HG02943 (cell line): ENCODE measurements around the gene RXRB.

Source experiments
- ATAC-seq: cut with Tn5 transposase; IDR thresholded peaks from one replicate; pipeline ENCODE4 v1.9.1; 2021; ENCODE audit warnings: mild to moderate bottlenecking, low read depth, moderate library complexity; ENCODE audit not compliant: unreplicated experiment

Gene RXRB

DNA sequence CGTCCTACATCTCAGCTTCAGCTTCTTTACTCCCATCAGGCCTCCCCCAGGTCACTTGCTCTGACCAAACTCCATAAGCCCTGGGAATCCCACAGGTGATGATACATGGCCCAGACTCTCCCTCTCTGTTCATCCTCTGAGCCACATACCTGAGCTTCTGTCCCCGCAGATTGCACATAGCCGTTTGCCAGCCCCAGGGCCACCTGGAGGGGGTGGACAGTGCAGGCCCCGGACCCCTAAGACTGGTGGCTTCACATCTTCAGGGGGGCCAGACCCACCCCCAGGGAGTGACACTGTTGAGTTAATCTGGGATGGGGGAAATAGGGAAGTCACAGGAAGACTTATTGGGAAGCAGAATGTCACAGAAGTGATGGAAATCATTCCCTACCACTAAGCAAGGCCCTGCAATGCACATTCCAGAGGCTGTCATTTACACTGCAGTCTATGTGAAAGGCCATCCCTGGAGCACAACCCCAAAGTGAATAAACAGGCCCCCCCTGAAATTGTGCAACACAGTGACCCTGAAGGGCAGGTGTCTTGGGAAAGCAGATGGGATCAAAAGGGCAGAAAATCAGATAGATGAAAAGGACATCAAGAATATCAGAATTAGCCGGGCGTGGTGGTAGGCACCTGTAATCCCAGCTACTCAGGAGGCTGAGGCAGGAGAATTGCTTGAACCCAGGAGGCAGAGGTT is 2.2 kb downstream of the RXRB start:
- ATAC-seq, result no peak

DNA sequence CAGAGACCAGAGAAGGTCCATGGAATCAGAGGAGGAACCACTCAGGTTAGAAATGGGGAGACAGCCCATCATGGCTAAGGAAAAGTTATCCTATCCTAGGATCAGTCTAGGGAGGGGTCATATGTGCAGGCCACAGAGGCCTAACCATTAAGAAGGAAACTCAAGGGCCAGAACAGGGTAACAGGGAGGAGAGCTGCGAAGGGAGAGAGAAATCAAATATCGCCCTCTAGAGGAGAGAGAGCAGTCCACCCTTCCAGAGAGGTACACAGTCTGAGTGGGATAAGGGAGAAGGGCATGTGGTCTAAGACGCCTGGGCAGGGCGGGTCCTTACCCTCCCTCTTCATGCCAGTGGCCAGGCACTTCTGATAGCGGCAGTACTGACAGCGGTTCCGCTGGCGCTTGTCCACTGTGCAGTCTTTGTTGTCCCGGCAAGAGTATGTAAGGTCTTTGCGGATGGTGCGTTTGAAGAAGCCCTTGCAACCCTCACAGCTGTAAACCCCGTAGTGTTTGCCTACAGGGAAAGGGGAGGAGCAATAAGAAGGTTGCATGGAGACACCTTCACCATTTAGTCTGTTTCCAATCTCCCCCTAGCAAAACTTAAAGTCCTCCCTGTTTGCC is 2.9 kb downstream of the RXRB start:
- no peak for ATAC-seq

DNA sequence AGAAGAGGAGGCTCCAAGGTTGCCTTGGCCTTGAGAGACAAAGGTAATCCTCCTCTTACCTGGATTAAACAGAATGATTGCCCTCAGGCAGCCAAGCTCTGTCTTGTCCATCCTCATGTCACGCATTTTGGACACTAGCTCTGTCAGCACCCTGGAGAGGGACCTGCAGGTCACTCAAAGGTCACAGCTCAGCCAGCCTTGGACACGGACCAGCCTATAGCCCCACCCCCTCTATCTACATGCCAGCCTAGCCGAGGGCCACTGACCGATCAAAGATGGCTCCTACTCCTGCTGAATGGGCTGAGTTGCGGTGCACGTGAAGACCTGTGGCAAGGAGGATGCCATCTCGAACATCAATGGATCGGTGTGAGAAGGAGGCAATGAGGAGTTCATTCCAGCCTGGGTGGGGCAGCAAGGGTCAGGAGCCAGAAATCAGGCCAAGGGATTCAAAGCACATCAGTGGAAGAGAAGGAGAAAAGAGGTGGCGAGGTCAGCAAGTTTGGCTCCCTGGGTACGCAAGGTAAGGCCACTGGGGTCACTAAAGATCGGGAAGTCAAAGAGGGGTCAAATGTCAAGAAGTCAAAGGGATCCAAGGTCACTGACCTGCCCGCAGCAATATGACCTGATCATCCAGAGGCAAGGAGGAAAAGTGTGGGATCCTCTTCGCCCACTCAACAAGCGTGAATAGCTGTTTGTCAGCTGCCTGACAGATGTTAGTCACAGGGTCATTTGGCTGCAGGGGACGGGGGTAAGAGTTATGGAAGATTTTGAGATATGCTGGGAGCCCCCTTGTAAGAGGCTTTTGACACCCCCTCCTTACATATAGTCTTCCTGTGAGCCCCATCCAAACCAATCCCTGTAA is 4.9 kb downstream of the RXRB start:
- no peak for ATAC-seq

- no peak for ATAC-seq
These were observed 6.0 kb downstream of the RXRB start for GRCh38 chr6:33194431-33194979.

DNA sequence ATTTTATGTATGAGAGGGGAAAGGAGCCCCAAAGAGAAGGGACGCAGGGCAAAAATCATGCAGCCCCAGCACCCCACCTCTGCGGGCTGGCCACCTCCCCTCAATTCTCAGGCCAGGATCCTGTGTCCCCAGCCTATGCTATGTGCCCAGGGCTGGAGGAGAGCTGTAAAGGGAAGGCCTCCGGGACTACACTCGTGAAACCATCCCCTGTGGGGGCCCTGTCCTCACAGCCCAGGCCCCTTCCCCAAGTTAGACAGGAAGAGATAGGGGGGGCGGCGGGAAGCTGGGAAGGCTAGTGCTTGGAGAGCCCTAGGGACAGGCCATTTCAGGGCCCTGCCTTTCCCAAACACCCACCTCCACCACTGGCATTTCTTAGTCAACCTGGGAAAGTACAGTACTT is 6.8 kb downstream of the RXRB start:
- no peak for ATAC-seq

DNA sequence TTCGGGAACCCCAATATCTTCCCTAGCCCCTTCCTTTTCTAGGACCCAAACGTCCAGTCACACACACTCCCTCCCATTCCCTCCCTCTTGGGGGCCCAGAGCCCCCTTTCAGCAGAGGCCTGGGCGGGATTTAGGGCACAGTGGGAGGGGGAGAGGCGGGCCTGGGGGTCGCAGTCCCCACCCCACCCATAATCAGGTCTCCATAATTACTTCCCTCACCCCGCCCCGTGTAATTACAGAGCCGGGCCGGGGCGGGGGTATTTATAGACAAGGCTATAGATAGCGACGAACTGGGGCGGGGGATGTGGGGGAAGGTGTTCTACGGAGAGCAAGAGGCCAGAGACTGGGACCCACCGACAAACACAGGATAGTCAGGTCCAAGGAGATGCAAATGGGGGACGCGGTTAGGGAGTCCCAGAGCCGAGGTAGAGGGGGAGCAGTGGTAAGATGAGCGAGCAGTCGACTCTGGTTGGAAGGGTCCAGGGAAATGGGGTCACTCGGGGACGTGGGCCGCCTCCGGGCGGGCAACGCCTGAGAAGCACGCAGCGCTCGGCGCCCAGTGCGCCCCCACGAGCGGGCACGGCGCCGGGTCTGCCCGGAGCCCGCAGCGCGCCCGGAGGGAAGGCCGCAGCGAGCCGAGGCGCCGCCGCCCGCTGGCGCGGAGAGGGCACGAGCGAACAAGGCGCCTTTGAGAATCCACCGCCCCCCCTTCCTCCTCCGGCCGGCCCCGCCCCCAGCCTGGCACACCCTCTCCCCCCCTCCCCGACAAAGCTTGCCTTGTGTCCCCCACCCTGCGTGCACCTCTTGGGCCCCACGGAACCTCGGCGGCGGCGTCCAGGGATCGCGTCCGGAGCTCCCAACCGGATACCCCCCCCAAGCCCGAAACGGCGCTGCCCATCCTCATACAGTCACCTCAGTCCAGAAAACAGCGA is 7.5 kb downstream of the RXRB start:
- no peak for ATAC-seq

- no peak for ATAC-seq
These were observed 8.3 kb downstream of the RXRB start, which contains the start of gene COL11A2 for GRCh38 chr6:33192105-33192646. Gene COL11A2 (minus strand): TSS chr6:33192467. CDS start chr6:33192240, 227 bp downstream.

DNA sequence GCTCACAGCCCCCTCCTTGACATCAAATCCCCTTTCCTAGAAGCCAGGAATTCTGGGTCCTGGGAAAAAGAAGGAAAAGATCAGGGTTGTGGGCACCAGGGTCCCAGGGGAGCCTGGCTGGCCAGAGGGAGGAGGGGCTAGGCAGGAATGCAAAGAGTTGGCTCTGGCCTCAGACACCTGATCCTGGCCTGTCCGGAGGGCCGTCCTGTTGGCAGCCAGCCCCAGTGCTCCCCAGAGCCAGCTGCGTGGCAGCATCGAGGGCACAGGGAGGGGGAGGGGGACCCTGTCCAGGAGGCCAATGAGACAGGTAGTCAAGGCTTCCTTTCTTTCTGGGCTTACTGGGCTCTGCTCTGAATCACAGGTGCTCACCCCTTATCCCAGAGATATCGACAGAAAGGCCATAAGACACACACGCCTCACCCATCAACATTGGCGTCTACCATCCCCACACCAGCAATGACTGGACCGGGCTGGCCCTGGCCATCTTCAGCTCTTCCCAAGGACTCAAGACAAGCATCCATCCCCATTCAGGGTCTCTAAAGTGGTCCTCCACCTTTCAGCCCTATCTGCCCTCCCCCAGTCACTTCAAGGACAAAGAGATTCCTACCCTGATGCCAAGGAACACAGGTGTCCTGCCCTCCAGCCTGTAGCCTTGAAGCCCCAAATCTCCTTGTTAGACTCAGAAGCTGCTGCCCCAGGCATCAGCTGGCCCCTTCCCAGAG is 8.9 kb downstream of the RXRB start:
- no peak for ATAC-seq

DNA sequence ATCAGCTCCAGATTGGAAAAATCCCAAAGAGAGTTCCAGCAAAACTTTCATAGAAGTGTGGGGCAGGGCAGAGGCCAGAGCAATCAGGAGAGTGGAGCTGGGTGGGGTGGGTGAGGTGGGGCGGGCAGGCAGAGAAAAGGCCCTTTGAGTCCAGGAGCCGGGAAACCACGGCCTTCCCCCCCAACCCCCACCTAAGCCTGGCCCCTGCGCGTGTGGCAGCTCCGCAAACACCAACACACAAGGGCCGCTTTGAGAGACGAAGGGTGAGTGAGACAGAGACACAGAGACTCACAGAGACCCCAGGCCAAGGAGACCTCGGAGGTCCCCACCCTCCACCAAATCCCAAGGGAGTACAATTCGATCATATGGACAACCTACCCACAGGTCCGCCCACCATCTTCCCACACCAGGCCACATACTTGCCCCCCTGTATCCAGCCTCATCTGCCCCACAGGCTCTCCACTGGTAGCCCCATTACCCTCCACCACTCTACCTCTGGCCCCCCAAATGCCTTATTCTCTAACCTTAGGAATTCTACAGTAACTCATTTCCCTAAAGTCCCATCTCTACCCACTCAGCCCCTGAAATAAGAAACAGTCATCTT is 9.9 kb downstream of the RXRB start:
- no peak for ATAC-seq

DNA sequence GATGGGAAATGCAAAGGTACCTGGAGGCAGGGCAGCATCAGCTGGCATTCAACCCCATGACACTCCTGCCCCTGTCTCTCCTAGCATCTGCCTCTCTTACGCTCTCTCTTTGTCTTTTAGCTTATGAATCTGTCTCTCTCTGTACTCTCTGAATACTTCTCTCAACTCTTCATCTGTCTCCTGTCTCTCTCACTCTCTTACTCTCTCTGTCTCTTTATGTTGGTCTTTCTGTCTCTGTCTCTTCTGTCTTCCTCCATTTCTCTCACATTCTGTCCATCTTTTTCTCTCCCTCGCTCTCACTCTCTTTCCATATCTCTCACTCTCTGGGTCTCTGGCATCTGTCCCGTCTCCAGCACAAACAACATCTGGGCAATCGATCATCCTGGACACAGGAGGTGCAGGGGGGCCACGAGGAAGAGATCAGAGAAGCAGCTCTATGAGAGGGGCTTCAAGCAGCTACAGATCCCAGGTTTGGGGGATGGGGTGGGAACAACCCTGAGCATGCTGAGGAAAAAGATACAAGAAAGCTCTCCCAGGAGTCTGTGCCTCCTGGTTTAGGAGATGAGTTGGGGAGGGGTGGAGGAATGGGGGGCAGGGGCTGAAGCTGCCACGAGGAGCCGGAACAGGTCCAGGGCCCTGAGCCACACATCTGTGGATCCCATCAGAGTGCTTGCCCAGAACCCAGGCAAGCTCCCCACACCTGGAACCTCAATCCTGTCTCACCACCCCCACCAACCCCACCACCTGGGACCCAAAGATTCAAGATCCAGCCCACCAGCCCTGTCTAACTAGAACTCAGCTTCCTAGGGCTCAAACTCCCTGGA is 10.6 kb downstream of the RXRB start:
- ATAC-seq, result no peak

GRCh38 chr6:33189164-33189563 is 11.3 kb downstream of the RXRB start:
- ATAC-seq, result no peak

DNA sequence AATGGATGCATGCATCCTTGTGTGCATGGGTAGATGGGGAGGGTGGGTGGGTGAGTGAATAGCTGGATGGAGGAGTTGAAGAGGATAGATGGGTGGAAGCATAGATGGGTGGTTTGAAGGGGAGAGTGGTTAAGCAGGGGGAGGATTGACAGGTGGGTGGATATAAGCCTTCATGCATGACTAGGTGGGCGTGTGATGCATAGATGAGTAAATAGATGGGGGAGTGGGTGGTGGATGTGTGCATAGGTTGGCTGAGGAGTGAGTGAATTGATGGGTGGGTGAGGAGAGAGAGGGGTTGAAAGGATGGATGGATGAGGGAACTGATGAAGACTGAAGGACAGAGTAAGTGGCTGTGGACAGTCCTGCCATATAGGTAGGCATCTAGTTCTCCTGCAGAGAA is 12.7 kb downstream of the RXRB start:
- no peak for ATAC-seq

DNA sequence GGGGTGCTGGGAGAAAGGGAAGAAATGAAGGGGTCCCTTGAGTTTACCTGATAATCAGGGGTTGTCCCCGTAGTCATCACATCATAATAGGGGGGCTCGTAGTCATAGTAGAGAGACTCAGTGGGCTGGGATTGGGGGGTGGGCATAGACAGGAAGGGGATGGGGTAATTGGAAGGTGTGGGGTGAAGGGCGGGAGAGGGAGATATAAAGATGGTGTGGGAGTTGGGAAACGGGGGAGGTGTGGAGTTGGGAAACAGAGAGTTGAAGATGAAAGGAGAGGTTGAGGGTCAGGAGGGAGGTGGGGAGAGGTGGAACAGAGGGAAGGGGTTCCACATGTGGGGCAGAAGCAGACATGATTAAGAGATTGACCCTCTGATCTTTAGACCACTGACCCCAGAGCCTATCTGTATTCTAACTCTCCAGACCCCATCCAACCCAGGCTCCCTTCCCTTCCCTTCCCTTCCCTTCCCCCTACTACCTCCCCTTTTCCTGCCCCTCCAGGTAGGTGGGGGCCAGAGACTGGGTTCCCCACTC is 14.7 kb downstream of the RXRB start:
- ATAC-seq, result no peak

DNA sequence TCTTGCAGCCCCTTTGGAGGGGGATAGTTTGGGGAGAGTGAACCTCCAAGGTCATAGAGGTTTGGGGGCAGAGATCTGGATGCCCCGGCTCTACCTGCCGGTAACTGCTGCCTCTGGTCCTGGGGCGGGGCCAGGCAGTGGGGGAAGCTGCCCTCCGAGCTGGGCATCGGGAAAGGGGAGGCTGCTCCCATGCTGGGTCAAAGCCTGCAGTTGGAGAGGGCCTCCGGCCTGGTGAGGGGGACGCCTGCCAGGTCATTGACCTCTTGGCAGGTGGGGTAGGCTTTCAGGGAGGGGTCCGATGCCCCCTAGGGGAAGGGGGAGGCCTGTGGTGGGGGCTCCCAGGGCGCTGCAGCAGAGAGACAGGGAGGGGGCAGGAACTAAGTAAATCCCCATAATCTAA is 15.3 kb downstream of the RXRB start:
- ATAC-seq, result no peak

GRCh38 chr6:33183071-33183683 is 17.3 kb downstream of the RXRB start:
- no peak for ATAC-seq

DNA sequence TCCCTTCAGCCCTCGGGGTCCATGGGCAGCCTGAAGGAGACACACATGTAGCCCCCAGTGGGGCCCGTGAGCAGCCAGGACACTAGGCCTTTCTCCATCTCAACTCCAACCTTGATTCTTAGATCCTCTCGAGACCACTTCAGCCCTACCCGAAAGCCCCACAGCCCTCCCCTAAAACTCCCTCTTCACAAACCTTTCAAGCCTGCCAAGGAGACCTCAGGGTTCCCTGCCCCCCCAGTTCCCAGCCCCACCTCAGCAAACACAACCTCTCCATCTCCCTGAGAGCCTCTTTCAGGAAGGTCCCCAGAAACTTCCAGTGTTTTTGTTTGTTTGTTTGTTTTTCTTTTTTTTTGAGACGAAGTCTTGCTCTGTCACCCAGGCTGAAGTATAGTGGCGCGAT is 19.3 kb downstream of the RXRB start:
- no peak for ATAC-seq

GRCh38 chr6:33178755-33179475 is 21.6 kb downstream of the RXRB start:
- ATAC-seq, result no peak
